Heart left ventricle (tissue), 16 donors: ENCODE results near the gene TPD52L1. TPM values are rescaled to one million over a fixed set of nuclear protein-coding genes. Genes with fewer than 3 reads are reported as not detected.

Experiments used
- ATAC-seq, 4 donors: fragments of 200-7000 bp; cut with Tn5 transposase; one replicate each; pipeline ENCODE4 v1.9.1; 2020 to 2022; ENCODE audit warnings: moderate library complexity in 4 of 4, mild to moderate bottlenecking in 3 of 4, moderate number of reproducible peaks in 1 of 4
- DNase-seq, 5 donors: peaks; one replicate each; pipeline ENCODE4 v3.0.0-alpha.2; 2020
- H3K27ac ChIP-seq, 12 donors: fragments of 200-600 bp; sonication (generic) in 4 of 12; one replicate each; pipeline versions ENCODE4 v1.5.0 to v1.8.0; 2016 to 2022; ENCODE audit warnings: mild to moderate bottlenecking in 2 of 12
- H3K27me3 ChIP-seq, 9 donors: fragments of 200-600 bp; sonication (generic) in 2 of 9; one replicate each; pipeline versions ENCODE4 v1.5.1 to v1.8.0; 2016 to 2022; ENCODE audit warnings: mild to moderate bottlenecking in 3 of 9
- H3K36me3 ChIP-seq, 9 donors: fragments of 200-600 bp; sonication (generic) in 2 of 9; one replicate each; pipeline versions ENCODE4 v1.5.0 to v1.8.0; 2018 to 2022; ENCODE audit warnings: mild to moderate bottlenecking in 2 of 9
- H3K4me1 ChIP-seq, 12 donors: fragments of 200-600 bp; sonication (generic) in 4 of 12; one replicate each; pipeline versions ENCODE4 v1.5.0 to v1.8.0; 2016 to 2022; ENCODE audit warnings: mild to moderate bottlenecking in 3 of 12
- H3K4me3 ChIP-seq, 12 donors: fragments of 200-600 bp; sonication (generic) in 4 of 12; one replicate each; pipeline versions ENCODE4 v1.5.0 to v1.8.0; 2017 to 2022; ENCODE audit warnings: mild to moderate bottlenecking in 9 of 12, moderate library complexity in 4 of 12
- H3K9me3 ChIP-seq, 12 donors: fragments of 200-600 bp; sonication (generic) in 4 of 12; one replicate each; pipeline versions ENCODE4 v1.5.0 to v1.8.0; 2016 to 2022; ENCODE audit warnings: mild to moderate bottlenecking in 1 of 12
- CTCF ChIP-seq, 12 donors: fragments of 200-600 bp; sonication (generic) in 4 of 12; IDR thresholded peaks; one replicate each; pipeline versions ENCODE4 v1.5.0 to v1.8.0; 2018 to 2022; ENCODE audit warnings: antibody characterized with exemption in 12 of 12, mild to moderate bottlenecking in 5 of 12
- POLR2A ChIP-seq, 2 donors: fragments of 450-650 bp; IDR thresholded peaks; one replicate each; pipeline ENCODE4 v1.6.1; 2017; ENCODE audit warnings: antibody characterized with exemption in 2 of 2, mild to moderate bottlenecking in 2 of 2, moderate library complexity in 2 of 2
- WGBS, 4 donors: extraction: QIAGEN DNeasy Blood & Tissue Kit in 2 of 4; methylation state at CpG; one replicate each; pipeline versions ENCODE4 v1.1.5 to v1.1.7; 2013 to 2018; 5-methylcytosine and 5-hydroxymethylcytosine counted together
- intact Hi-C, 10 donors: fragments of 100-400 bp; cut with DNase I; formaldehyde crosslinking; loops; one replicate each; pipeline versions ENCODE4 v1.11.1 to v1.14.2; 2022
- polyA plus RNA-seq, 2 donors: library from polyadenylated mRNA; stranded (reverse); fragments of 200-250 nt; gene quantifications; one replicate each; pipeline ENCODE4 v1.2.3, GENCODE V29; 2013
- total RNA-seq, 9 donors: library from RNA; depleted of rRNA in 2 of 9; stranded (reverse); fragments of >200 nt in 2 of 9; fragmentation: NEBNext Ultra II Directional in 3 of 9; extraction: Animal tissue kit (Norgen Biotek cat#: 25700) in 3 of 9; gene quantifications; one replicate each; pipeline versions ENCODE4 v1.1.0 to v1.2.4, GENCODE V29; 2016 to 2023
- donor health status: ischemic (EF 13 %, LVEDD 7.1; RV severe dilation, severe dysfunction).
- donor health status: healthy with polysubstance abuse.
- donor health status: DM: no; HTN: yes; CAD: no.
- donor health status: DM: no; HTN: no; CAD: no.
- donor health status: ischemic (EF 25% LVEDD 6.9; RV normal size, moderate dysfunction).
- donor health status: ischemic (EF 25% LVEDD 5.7; RV mildly dilated, moderate dysfunction).
- donor health status: healthy.
- donor health status: DM: yes; HTN: yes; CAD: no.
- donor health status: ischemic (EF 35%, LVEDD 5.7; RV mildly dilated, moderate dysfunction).
- donor health status: nonischemic (EF 11% LVEDD 7.7; RV severe dilation, severe dysfunction).
- donor health status: DM: yes; HTN: yes; CAD: no.
- donor health status: PGD.
- donor health status: ischemic (EF 29% LVEDD 5.4; RV normal size, mild dysfunction).
- donor health status: nonischemic (EF 23%, LVEDD 6.1; RV moderate dilation, normal function).

TPD52L1 gene
- total and polyA plus RNA-seq, 11 donors, result 13.0 to 146 (median 69.2) TPM

GRCh38 chr6:125222531-125223455, 69.2 kb downstream of the TPD52L1 start:
- Histone ChIP-seq H3K4me1 (peaks cover 0 to 59% (median 20%) of the 10 kb centered on the region in 12 donors), H3K27ac (peak overlapping the region in 8 of 12 donors; percentile 3 to 82 (median 70)), H3K36me3 (no peaks in the 10 kb centered on the region), H3K4me3 (no peak overlapping the region), H3K27me3 (no peaks in the 10 kb centered on the region), H3K9me3 (no peaks in the 10 kb centered on the region)
- ATAC-seq (no peak), DNase-seq (no peak)
- intact Hi-C loops, result no loop called here
- 64 to 79% (median 73%) methylated on average over 4 of the region's 4 CpGs for WGBS, 4 donors
- TF ChIP-seq CTCF (IDR thresholded peaks at IDR 0.05) (no peak), POLR2A (IDR thresholded peaks at IDR 0.05) (no peak)

DNA sequence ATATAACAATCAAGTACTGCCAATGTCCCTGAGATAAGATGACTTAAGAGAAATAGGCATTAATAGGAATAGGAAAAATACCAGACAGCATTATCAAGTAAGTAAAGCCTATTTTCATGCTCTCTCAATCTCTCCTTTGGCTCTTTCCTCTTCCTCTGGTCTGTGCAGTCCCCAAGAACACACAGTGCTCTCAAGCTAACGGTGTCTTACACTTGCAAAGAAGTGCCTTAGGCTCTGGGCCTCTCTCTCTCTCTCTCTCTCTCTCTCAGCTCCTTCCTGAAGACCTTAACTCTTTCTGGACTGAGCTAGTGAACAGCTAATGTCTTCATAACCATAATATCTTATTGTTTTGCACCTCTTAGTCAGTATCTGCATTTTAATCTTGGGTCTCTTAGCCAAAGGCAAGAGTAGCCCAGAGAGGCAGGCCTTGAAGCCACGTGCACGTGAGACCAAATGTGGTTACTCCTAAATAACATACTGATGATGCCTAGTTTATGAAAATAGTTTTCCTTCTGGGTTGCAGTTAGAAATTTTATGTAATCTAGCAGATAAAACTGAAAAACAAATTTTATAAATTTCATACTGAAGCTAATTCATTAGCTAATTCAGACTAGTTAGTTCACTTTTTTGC, 70.8 kb downstream of the TPD52L1 start:
- Histone ChIP-seq H3K27ac (peak overlapping the region in 8 of 12 donors; percentile 19 to 59 (median 40)), H3K4me1 (peaks cover 0 to 61% (median 23%) of the 10 kb centered on the region in 12 donors), H3K27me3 (no peaks in the 10 kb centered on the region), H3K36me3 (no peaks in the 10 kb centered on the region), H3K4me3 (no peak overlapping the region), H3K9me3 (no peaks in the 10 kb centered on the region)
- intact Hi-C loops, result no loop called here
- peak; percentile 30 to 63 (median 52) for ATAC-seq
- TF ChIP-seq POLR2A (IDR thresholded peaks at IDR 0.05), result no peak
- TF ChIP-seq CTCF (IDR thresholded peaks at IDR 0.05), result no peak
- no peak for DNase-seq
- WGBS, 4 donors, result 42 to 59% (median 44%) methylated on average over 3 of the region's 3 CpGs

DNA sequence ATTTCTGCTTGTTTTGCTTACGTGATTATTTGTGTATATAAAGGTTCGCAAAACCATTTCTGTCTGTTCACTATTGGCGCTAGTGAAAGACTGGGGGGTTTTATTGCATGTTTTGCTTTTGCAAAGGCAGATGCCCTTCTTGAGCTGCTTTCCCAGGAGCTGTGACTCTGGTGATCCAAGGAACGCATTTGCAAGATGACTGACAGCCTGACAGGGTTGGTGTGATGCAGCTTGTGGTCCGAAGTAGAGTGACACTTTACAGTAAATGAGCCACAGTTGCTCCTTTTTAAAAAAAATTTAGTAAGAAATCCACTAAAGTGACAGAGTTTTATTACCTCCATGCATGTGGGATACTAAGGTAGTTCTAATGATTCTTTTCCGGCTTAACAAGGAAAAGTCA, 73.7 kb downstream of the TPD52L1 start:
- Histone ChIP-seq H3K27me3 (no peaks in the 10 kb centered on the region), H3K36me3 (no peaks in the 10 kb centered on the region), H3K9me3 (no peaks in the 10 kb centered on the region), H3K4me1 (peaks cover 0 to 41% (median 13%) of the 10 kb centered on the region in 12 donors), H3K4me3 (no peak overlapping the region), H3K27ac (no peak overlapping the region)
- intact Hi-C loops, result no loop called here
- ATAC-seq, result no peak
- no peak for DNase-seq
- 96 to 98% (median 97%) methylated on average over 6 of the region's 6 CpGs for WGBS, 4 donors
- TF ChIP-seq CTCF (IDR thresholded peaks at IDR 0.05) (no peak), POLR2A (IDR thresholded peaks at IDR 0.05) (no peak)

DNA sequence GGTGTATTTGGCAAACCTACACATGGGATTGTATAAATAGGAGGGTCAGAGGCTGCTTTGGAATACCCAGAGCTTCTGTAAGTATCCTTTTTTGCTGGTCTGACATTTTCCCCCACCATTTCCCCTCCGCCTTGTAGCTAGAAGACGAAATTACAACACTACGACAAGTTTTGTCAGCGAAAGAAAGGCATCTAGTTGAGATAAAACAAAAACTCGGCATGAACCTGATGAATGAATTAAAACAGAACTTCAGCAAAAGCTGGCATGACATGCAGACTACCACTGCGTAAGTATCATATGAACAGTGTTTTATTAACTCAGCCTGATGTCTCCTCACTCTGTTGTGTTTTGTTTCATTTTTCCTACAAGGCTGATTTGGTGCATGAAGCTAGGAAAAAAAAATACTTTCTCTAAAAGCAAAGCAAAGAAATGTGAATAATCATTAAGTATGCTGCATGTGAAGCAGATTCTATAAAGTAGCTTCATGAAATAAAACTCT, 75.5 kb downstream of the TPD52L1 start:
- 32 to 46% (median 42%) methylated on average over 6 of the region's 6 CpGs for WGBS, 4 donors
- peak overlapping the region in 7 of 12 donors; percentile 24 to 62 (median 36) for H3K27ac ChIP-seq
- peak in 3 of 4 donors; percentile 31 to 45 (median 43) for ATAC-seq
- no peaks in the 10 kb centered on the region for H3K27me3 ChIP-seq
- intact Hi-C loops, result no loop called here
- DNase-seq, result no peak
- peak overlapping the region in 5 of 12 donors; percentile 8 to 31 (median 19) for H3K4me3 ChIP-seq
- H3K9me3 ChIP-seq, result no peaks in the 10 kb centered on the region
- H3K36me3 ChIP-seq, result no peaks in the 10 kb centered on the region
- peaks cover 0 to 39% (median 11%) of the 10 kb centered on the region in 12 donors for H3K4me1 ChIP-seq
- no peak for TF ChIP-seq POLR2A (IDR thresholded peaks at IDR 0.05)
- no peak for TF ChIP-seq CTCF (IDR thresholded peaks at IDR 0.05)
